Measurements from ENCODE around the gene ACBD6.

Gene ACBD6

DNA sequence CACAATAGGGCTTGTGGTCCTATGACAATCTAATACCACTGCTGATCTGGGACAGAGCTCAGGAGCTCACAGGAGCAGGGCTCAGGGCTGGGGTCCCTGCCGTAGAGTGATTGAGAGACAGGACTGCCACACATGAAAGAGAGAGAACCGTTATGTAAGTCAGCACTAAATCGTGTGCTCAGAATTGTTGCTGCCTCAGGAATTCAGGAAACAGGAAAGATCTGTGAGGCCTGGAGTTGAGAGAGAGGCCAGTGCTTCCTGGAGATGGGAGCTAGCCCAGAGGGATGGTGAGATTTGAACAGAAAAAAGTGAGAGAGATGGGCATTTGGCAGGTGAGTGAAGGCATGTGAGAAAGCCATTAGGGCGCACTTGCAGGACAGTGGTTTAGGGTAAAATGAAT lies 17.5 kb upstream of the ACBD6 start:
- TF ChIP-seq, protein P1, sequence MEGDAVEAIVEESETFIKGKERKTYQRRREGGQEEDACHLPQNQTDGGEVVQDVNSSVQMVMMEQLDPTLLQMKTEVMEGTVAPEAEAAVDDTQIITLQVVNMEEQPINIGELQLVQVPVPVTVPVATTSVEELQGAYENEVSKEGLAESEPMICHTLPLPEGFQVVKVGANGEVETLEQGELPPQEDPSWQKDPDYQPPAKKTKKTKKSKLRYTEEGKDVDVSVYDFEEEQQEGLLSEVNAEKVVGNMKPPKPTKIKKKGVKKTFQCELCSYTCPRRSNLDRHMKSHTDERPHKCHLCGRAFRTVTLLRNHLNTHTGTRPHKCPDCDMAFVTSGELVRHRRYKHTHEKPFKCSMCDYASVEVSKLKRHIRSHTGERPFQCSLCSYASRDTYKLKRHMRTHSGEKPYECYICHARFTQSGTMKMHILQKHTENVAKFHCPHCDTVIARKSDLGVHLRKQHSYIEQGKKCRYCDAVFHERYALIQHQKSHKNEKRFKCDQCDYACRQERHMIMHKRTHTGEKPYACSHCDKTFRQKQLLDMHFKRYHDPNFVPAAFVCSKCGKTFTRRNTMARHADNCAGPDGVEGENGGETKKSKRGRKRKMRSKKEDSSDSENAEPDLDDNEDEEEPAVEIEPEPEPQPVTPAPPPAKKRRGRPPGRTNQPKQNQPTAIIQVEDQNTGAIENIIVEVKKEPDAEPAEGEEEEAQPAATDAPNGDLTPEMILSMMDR (IDR thresholded peaks at IDR 0.05; ENCODE audit: low read depth, low read length) = no peak
- H3K4me3 ChIP-seq (ENCODE audit: low read depth, low read length) = no peak overlapping the region

GRCh38 chr1:180515857-180516388 lies 13.5 kb upstream of the ACBD6 start:
- DNase-seq (ENCODE audit: low read depth, low spot score) = peak; percentile 90
- TF ChIP-seq, protein P1 (IDR thresholded peaks at IDR 0.05; ENCODE audit: low read depth, low read length) = peak; percentile 75
- H3K4me3 ChIP-seq (ENCODE audit: low read depth, low read length) = no peak overlapping the region
- in situ Hi-C loops (cut with HindIII; ENCODE audit: low sequenced_read_pairs) = loop anchor here (25.0 kb wide), 1 partner anchor 346 kb away; no protein-coding TSS in a partner anchor

More for the DNA sequence above, 17.5 kb upstream of the ACBD6 start:
- no peak for DNase-seq (ENCODE audit: low read depth, low spot score)
- in situ Hi-C loops (cut with HindIII; ENCODE audit: low sequenced_read_pairs) = loop anchor here (25.0 kb wide), 1 partner anchor 342 kb away; no protein-coding TSS in a partner anchor

- TF ChIP-seq, protein P1 (IDR thresholded peaks at IDR 0.05; ENCODE audit: low read depth, low read length) = no peak
- no peak overlapping the region for H3K4me3 ChIP-seq (ENCODE audit: low read depth, low read length)
- in situ Hi-C loops (cut with HindIII; ENCODE audit: low sequenced_read_pairs) = loop anchor here (25.0 kb wide), 1 partner anchor 347 kb away; no protein-coding TSS in a partner anchor
- no peak for DNase-seq (ENCODE audit: low read depth, low spot score)
Measured at GRCh38 chr1:180515364-180515763, 13.0 kb upstream of the ACBD6 start.

GRCh38 chr1:180513531-180513930 lies 11.2 kb upstream of the ACBD6 start:
- TF ChIP-seq, protein P1 (IDR thresholded peaks at IDR 0.05; ENCODE audit: low read depth, low read length) = no peak
- DNase-seq (ENCODE audit: low read depth, low spot score) = no peak
- H3K4me3 ChIP-seq (ENCODE audit: low read depth, low read length) = no peak overlapping the region
- in situ Hi-C loops (cut with HindIII; ENCODE audit: low sequenced_read_pairs) = loop anchor here (25.0 kb wide), 1 partner anchor 349 kb away; no protein-coding TSS in a partner anchor

DNA sequence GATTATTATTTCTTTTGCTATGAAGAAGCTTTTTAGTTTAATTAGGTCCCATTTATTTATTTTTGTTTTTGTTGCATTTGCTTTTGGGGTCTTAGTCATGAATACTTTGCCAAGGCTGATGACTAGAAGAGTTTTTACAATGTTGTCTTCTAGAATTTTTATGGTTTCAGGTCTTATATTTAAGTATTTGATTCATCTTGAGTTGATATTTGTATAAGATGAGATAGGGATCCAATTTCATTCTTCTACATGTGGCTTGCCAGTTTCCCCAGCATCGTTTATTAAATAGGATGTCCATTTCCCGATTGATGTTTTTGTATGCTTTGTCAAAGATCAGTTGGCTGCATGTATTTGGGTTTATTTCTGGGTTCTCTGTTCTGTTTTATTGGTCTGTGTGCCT lies 8.5 kb upstream of the ACBD6 start:
- no peak for DNase-seq (ENCODE audit: low read depth, low spot score)
- H3K4me3 ChIP-seq (ENCODE audit: low read depth, low read length) = no peak overlapping the region
- TF ChIP-seq, protein P1 (IDR thresholded peaks at IDR 0.05; ENCODE audit: low read depth, low read length) = no peak
- in situ Hi-C loops (cut with HindIII; ENCODE audit: low sequenced_read_pairs) = loop anchor here (25.0 kb wide), 1 partner anchor 351 kb away; no protein-coding TSS in a partner anchor

GRCh38 chr1:180508725-180509097 lies 6.3 kb upstream of the ACBD6 start:
- DNase-seq (ENCODE audit: low read depth, low spot score) = no peak
- no peak overlapping the region for H3K4me3 ChIP-seq (ENCODE audit: low read depth, low read length)
- in situ Hi-C loops (cut with HindIII; ENCODE audit: low sequenced_read_pairs) = loop anchor here (25.0 kb wide), 1 partner anchor 354 kb away; no protein-coding TSS in a partner anchor
- TF ChIP-seq, protein P1 (IDR thresholded peaks at IDR 0.05; ENCODE audit: low read depth, low read length) = no peak

Data from astrocyte of the spinal cord (primary cell).